ENCODE results near the gene ATG7.
"Not testable (repeated sequence)": the region's sequence is repeated elsewhere in the genome, so short reads cannot be mapped to it uniquely, and the experiment has no call there.

ATG7 gene

GRCh38 chr3:11444404-11444803, 172.2 kb downstream of the ATG7 start:
- TF ChIP-seq CTCF (conservative IDR thresholded peaks at IDR 0.05; ENCODE audit: low read depth, low read length): no peak
- DNase-seq (ENCODE audit: low read depth): no peak
- H3K4me3 ChIP-seq (ENCODE audit: low read length): no peak overlapping the region

- DNase-seq (ENCODE audit: low read depth); H3K4me3 ChIP-seq (ENCODE audit: low read length): not testable (repeated sequence)
These were observed 173.0 kb downstream of the ATG7 start for GRCh38 chr3:11445193-11445592.

GRCh38 chr3:11445883-11446282, 173.7 kb downstream of the ATG7 start:
- no peak for DNase-seq (ENCODE audit: low read depth)
- no peak overlapping the region for H3K4me3 ChIP-seq (ENCODE audit: low read length)
- no peak for TF ChIP-seq CTCF (conservative IDR thresholded peaks at IDR 0.05; ENCODE audit: low read depth, low read length)

GRCh38 chr3:11447584-11448200, 175.5 kb downstream of the ATG7 start:
- H3K4me3 ChIP-seq (ENCODE audit: low read length): no peak overlapping the region
- DNase-seq (ENCODE audit: low read depth): no peak
- TF ChIP-seq CTCF (conservative IDR thresholded peaks at IDR 0.05; ENCODE audit: low read depth, low read length): no peak

GRCh38 chr3:11450015-11450414, 177.8 kb downstream of the ATG7 start:
- DNase-seq (ENCODE audit: low read depth): no peak
- no peak for TF ChIP-seq CTCF (conservative IDR thresholded peaks at IDR 0.05; ENCODE audit: low read depth, low read length)
- H3K4me3 ChIP-seq (ENCODE audit: low read length): no peak overlapping the region

- DNase-seq (ENCODE audit: low read depth): no peak
- TF ChIP-seq CTCF (conservative IDR thresholded peaks at IDR 0.05; ENCODE audit: low read depth, low read length): no peak
- no peak overlapping the region for H3K4me3 ChIP-seq (ENCODE audit: low read length)
These were observed 180.1 kb downstream of the ATG7 start for GRCh38 chr3:11452312-11452711.

- no peak for TF ChIP-seq CTCF (conservative IDR thresholded peaks at IDR 0.05; ENCODE audit: low read depth, low read length)
- H3K4me3 ChIP-seq (ENCODE audit: low read length): no peak overlapping the region
- DNase-seq (ENCODE audit: low read depth): no peak
These were observed 181.0 kb downstream of the ATG7 start for GRCh38 chr3:11452885-11453847.
